IMR-90 (cell line): ENCODE measurements around the gene TMEM82. TPM values are rescaled to one million over a fixed set of nuclear protein-coding genes. Genes with fewer than 3 reads are reported as not detected.

Experiments used
- ATAC-seq: fragments of 200-7000 bp; cut with Tn5 transposase; 2 replicates; pipeline ENCODE4 v1.9.1; 2020; ENCODE audit warnings: low read depth, mild to moderate bottlenecking, moderate library complexity
- BruUV-seq: library from RNA; stranded (reverse); fragments of 400-500 nt; replicated peaks from 2 replicates; lab custom pipeline; 2021; lab: Mats Ljungman, UMichigan
- CTCF ChIA-PET: fragments of 300-600 bp; formaldehyde crosslinking; extraction: SDS; loops from one replicate; lab custom pipeline; 2021; ENCODE audit warnings: antibody characterized with exemption; lab: Yijun Ruan, JAX
- POLR2A ChIA-PET: fragments of 300-600 bp; sonication (Branson Sonifier 250); formaldehyde crosslinking; loops from one replicate; lab custom pipeline; 2022; ENCODE audit warnings: antibody characterized with exemption; ENCODE audit not compliant: unreplicated experiment; lab: Charles Lee
- DNase-seq: peaks from one replicate; pipeline ENCODE4 v3.0.0; 2013
- H2AFZ ChIP-seq: replicated peaks from 2 replicates; pipeline ENCODE3; 2013; ENCODE audit warnings: low read length, mild to moderate bottlenecking; ENCODE audit not compliant: poor library complexity
- H2AK5ac ChIP-seq: 2 replicates; pipeline ENCODE4 v1.6.1; 2013; ENCODE audit warnings: low read depth, low read length, inconsistent platforms
- H2AK9ac ChIP-seq: replicated peaks from 2 replicates; pipeline ENCODE3; 2013; ENCODE audit warnings: mild to moderate bottlenecking, low read depth, low read length, moderate library complexity; ENCODE audit not compliant: poor library complexity
- H2BK120ac ChIP-seq: 2 replicates; pipeline ENCODE4 v1.6.1; 2013; ENCODE audit warnings: low read depth, low read length, inconsistent platforms
- H2BK15ac ChIP-seq: 3 replicates; pipeline ENCODE4 v1.6.1; 2013; ENCODE audit warnings: low read depth, low read length, inconsistent platforms
- H2BK20ac ChIP-seq: 2 replicates; pipeline ENCODE4 v1.6.1; 2013; ENCODE audit warnings: low read depth, mild to moderate bottlenecking, inconsistent platforms, low read length, moderate library complexity
- H2BK5ac ChIP-seq: 2 replicates; pipeline ENCODE4 v1.6.1; 2013; ENCODE audit warnings: mild to moderate bottlenecking, low read depth, low read length, inconsistent platforms; ENCODE audit not compliant: poor library complexity, severe bottlenecking
- H3K14ac ChIP-seq: replicated peaks from 2 replicates; pipeline ENCODE4 v1.6.1; 2013; ENCODE audit warnings: low read depth, low read length, inconsistent platforms
- H3K18ac ChIP-seq: 2 replicates; pipeline ENCODE4 v1.6.1; 2013; ENCODE audit warnings: low read depth, low read length, control low read depth
- H3K23ac ChIP-seq: 2 replicates; pipeline ENCODE4 v1.6.1; 2013; ENCODE audit warnings: low read depth, low read length, inconsistent platforms
- H3K27ac ChIP-seq: 2 replicates; pipeline ENCODE4 v1.5.1; 2013; ENCODE audit warnings: mild to moderate bottlenecking, control low read depth, low read length; ENCODE audit not compliant: insufficient read depth
- H3K27me3 ChIP-seq: 2 replicates; pipeline ENCODE4 v1.6.1; 2013; ENCODE audit warnings: low read length; ENCODE audit not compliant: control insufficient read depth, insufficient read depth
- H3K36me3 ChIP-seq: 2 replicates; pipeline ENCODE4 v1.6.1; 2013; ENCODE audit warnings: low read length, mixed read lengths; ENCODE audit not compliant: control insufficient read depth, insufficient read depth
- H3K4ac ChIP-seq: 2 replicates; pipeline ENCODE4 v1.6.1; 2013; ENCODE audit warnings: low read depth, low read length, inconsistent platforms
- H3K4me1 ChIP-seq: 2 replicates; pipeline ENCODE4 v1.6.1; 2013; ENCODE audit warnings: low read length, mixed read lengths; ENCODE audit not compliant: control insufficient read depth, insufficient read depth
- H3K4me2 ChIP-seq: 2 replicates; pipeline ENCODE4 v1.6.1; 2013; ENCODE audit warnings: low read depth, mild to moderate bottlenecking, control low read depth, low read length, moderate library complexity
- H3K4me3 ChIP-seq: 2 replicates; pipeline ENCODE4 v1.5.1; 2013; ENCODE audit warnings: low read depth, mild to moderate bottlenecking, control low read depth, low read length, moderate library complexity; ENCODE audit not compliant: insufficient read depth
- H3K56ac ChIP-seq: 2 replicates; pipeline ENCODE4 v1.6.1; 2013; ENCODE audit warnings: low read length, inconsistent platforms; ENCODE audit not compliant: insufficient read depth; ENCODE audit errors: extremely low read depth
- H3K79me1 ChIP-seq, 2 experiments: 2 replicates each; pipeline ENCODE4 v1.6.1; 2013; ENCODE audit warnings: low read length in 2 of 2, inconsistent platforms in 1 of 2, low read depth in 1 of 2
- H3K9ac ChIP-seq: 2 replicates; pipeline ENCODE4 v1.6.1; 2013; ENCODE audit warnings: low read depth, low read length, control low read depth
- H3K9me1 ChIP-seq: 2 replicates; pipeline ENCODE4 v1.6.1; 2013; ENCODE audit warnings: low read length, inconsistent platforms; ENCODE audit not compliant: insufficient read depth
- H3K9me3 ChIP-seq: 2 replicates; pipeline ENCODE4 v1.6.1; 2013; ENCODE audit warnings: low read length; ENCODE audit not compliant: control insufficient read depth, insufficient read depth
- H4K20me1 ChIP-seq: 2 replicates; pipeline ENCODE4 v1.6.1; 2013; ENCODE audit warnings: low read length, inconsistent platforms; ENCODE audit not compliant: insufficient read depth
- H4K5ac ChIP-seq: 2 replicates; pipeline ENCODE4 v1.6.1; 2013; ENCODE audit warnings: mild to moderate bottlenecking, low read depth, low read length, control low read depth
- H4K8ac ChIP-seq, 2 experiments: 2 replicates each; pipeline ENCODE4 v1.6.1; 2013; ENCODE audit warnings: low read depth in 2 of 2, low read length in 2 of 2, control low read depth in 1 of 2, inconsistent platforms in 1 of 2
- H4K91ac ChIP-seq: 2 replicates; pipeline ENCODE4 v1.6.1; 2013; ENCODE audit warnings: low read depth, low read length, inconsistent platforms; ENCODE audit not compliant: insufficient read depth
- BHLHE40 ChIP-seq: fragments of 150-350 bp; IDR thresholded peaks from 2 replicates; pipeline ENCODE4 v1.6.1; 2016; ENCODE audit warnings: mild to moderate bottlenecking, low read depth, low read length
- CEBPB ChIP-seq: IDR thresholded peaks from 2 replicates; pipeline ENCODE4 v1.6.1; 2012; ENCODE audit warnings: low read depth, low read length, improper control_type of control experiment
- CHD1 ChIP-seq: IDR thresholded peaks from 2 replicates; pipeline ENCODE4 v1.6.1; 2012; ENCODE audit warnings: low read depth, low read length, improper control_type of control experiment
- ELK1 ChIP-seq: fragments of 150-350 bp; IDR thresholded peaks from 2 replicates; pipeline ENCODE4 v1.6.1; 2016; ENCODE audit warnings: low read depth, mild to moderate bottlenecking, low read length, moderate library complexity, borderline replicate concordance
- FOS ChIP-seq: fragments of 150-350 bp; IDR thresholded peaks from 2 replicates; pipeline ENCODE4 v1.6.1; 2016; ENCODE audit warnings: low read depth, low read length
- MAFK ChIP-seq: IDR thresholded peaks from 2 replicates; pipeline ENCODE4 v1.6.1; 2012; ENCODE audit warnings: low read depth, low read length, improper control_type of control experiment
- MAZ ChIP-seq: IDR thresholded peaks from 2 replicates; pipeline ENCODE4 v1.6.1; 2012; ENCODE audit warnings: low read depth, mild to moderate bottlenecking, low read length, improper control_type of control experiment, moderate library complexity, borderline replicate concordance
- MXI1 ChIP-seq: IDR thresholded peaks from 2 replicates; pipeline ENCODE4 v1.6.1; 2012; ENCODE audit warnings: low read depth, mild to moderate bottlenecking, low read length, moderate library complexity, borderline replicate concordance
- NFE2L2 ChIP-seq: fragments of 150-350 bp; IDR thresholded peaks from 2 replicates; pipeline ENCODE4 v1.6.1; 2016; ENCODE audit warnings: low read depth, mild to moderate bottlenecking, low read length
- POLR2A ChIP-seq: IDR thresholded peaks from 2 replicates; pipeline ENCODE4 v1.6.1; 2012; ENCODE audit warnings: mild to moderate bottlenecking, low read depth, low read length
- RAD21 ChIP-seq: IDR thresholded peaks from 2 replicates; pipeline ENCODE4 v1.6.1; 2012; ENCODE audit warnings: low read length, improper control_type of control experiment
- RCOR1 ChIP-seq: IDR thresholded peaks from 2 replicates; pipeline ENCODE4 v1.6.1; 2012; ENCODE audit warnings: mild to moderate bottlenecking, low read length, improper control_type of control experiment; ENCODE audit not compliant: insufficient replicate concordance
- SMC3 ChIP-seq: fragments of 150-350 bp; IDR thresholded peaks from 2 replicates; pipeline ENCODE4 v1.6.1; 2016; ENCODE audit warnings: low read depth, mild to moderate bottlenecking, antibody characterized with exemption, low read length, moderate library complexity
- USF2 ChIP-seq: fragments of 150-350 bp; IDR thresholded peaks from 2 replicates; pipeline ENCODE4 v1.6.1; 2017; ENCODE audit warnings: mild to moderate bottlenecking, antibody characterized with exemption, low read length, low read depth
- WGBS, 2 experiments: methylation state at CpG; one replicate each; pipeline versions ENCODE4 v1.1.5 to v1.1.7; 2013; ENCODE audit warnings: missing lambda C conversion rate in 2 of 2; ENCODE audit not compliant: insufficient read length in 1 of 2; ENCODE audit errors: extremely low coverage in 2 of 2; 5-methylcytosine and 5-hydroxymethylcytosine counted together
- dilution Hi-C: fragments of 300-500 bp; cut with HindIII; formaldehyde crosslinking; loops from one replicate; pipeline ENCODE4 v1.14.3; 2018; ENCODE audit warnings: low sequenced_read_pairs; ENCODE audit not compliant: unreplicated experiment
- in situ Hi-C: fragments of 300-500 bp; cut with MboI; formaldehyde crosslinking; loops from 3 replicates; pipeline ENCODE4 v1.14.3; 2019; ENCODE audit warnings: low sequenced_read_pairs, inconsistent platforms, mixed read lengths
- intact Hi-C: fragments of 100-400 bp; cut with micrococcal nuclease; formaldehyde crosslinking; loops from 2 replicates; pipeline ENCODE4 v1.10.0; 2022
- polyA plus RNA-seq, 3 experiments: library from polyadenylated mRNA; depleted of rRNA; stranded (reverse); fragments of >200 nt; gene quantifications; 2 replicates each; pipeline ENCODE4 v1.2.3, GENCODE V29; 2012; ENCODE audit warnings: low replicate concordance in 1 of 3
- total RNA-seq: library from RNA; depleted of rRNA; stranded (reverse); fragments of >200 nt; gene quantifications from 2 replicates; pipeline ENCODE4 v1.2.3, GENCODE V29; 2012
- TF ChIP-seq, protein P1 (sequence below): conservative IDR thresholded peaks from 2 replicates; pipeline ENCODE4 v1.5.1; 2012; ENCODE audit warnings: mild to moderate bottlenecking, low read depth, low read length, improper control_type of control experiment

Gene TMEM82
- total and polyA plus RNA-seq, 2 of the 4 experiments (the other 2 are of a cell fraction) = not detected

GRCh38 chr1:15736038-15736891 is 6.0 kb upstream of the TMEM82 start, which contains the start of gene SLC25A34:
Gene SLC25A34 (plus strand): TSS chr1:15736258. CDS start chr1:15736486, 228 bp downstream.
- H4K91ac ChIP-seq = no peak within 1 kb of the TSS
- no peak within 1 kb of the TSS for H2BK15ac ChIP-seq
- H3K9ac ChIP-seq = no peak within 1 kb of the TSS
- no peak within 1 kb of the TSS for H4K8ac ChIP-seq
- no peaks in the 10 kb centered on the region; the same call in 1 of the 2 replicates for H4K20me1 ChIP-seq
- ATAC-seq (no peak), DNase-seq (no peak)
- H2BK120ac ChIP-seq = no peak within 1 kb of the TSS
- no peak within 1 kb of the TSS for H3K23ac ChIP-seq
- H3K9me1 ChIP-seq = no peaks in the 10 kb centered on the region
- no TSS peak for BruUV-seq
- H3K27ac ChIP-seq = no peak within 1 kb of the TSS
- no peak within 1 kb of the TSS for H3K14ac ChIP-seq
- POLR2A ChIA-PET = no interaction called here
- no peak within 1 kb of the TSS for H3K4me2 ChIP-seq
- no peak within 1 kb of the TSS for H2AFZ ChIP-seq
- 87% methylated on average over 23 of the region's 35 CpGs; no CpG with 5 or more reads in 1 of the 2 experiments for WGBS, 2 experiments
- dilution Hi-C loops = no loop called here
- H2AK5ac ChIP-seq = no peak within 1 kb of the TSS
- CTCF ChIA-PET = no interaction called here
- no peak within 1 kb of the TSS for H3K56ac ChIP-seq
- no peak within 1 kb of the TSS for H2AK9ac ChIP-seq
- H3K4ac ChIP-seq = no peak within 1 kb of the TSS
- no peaks in the 10 kb centered on the region; a peak in 1 of 4 replicates for H3K79me1 ChIP-seq
- H3K18ac ChIP-seq = no peak within 1 kb of the TSS
- no peak within 1 kb of the TSS for H2BK5ac ChIP-seq
- peaks cover 39% of the 10 kb centered on the region for H3K36me3 ChIP-seq
- H3K4me3 ChIP-seq = no peak within 1 kb of the TSS
- H3K27me3 ChIP-seq = no peaks in the 10 kb centered on the region
- no peak within 1 kb of the TSS for H4K5ac ChIP-seq
- H3K4me1 ChIP-seq = no peaks in the 10 kb centered on the region
- intact Hi-C loops = no loop called here
- in situ Hi-C loops = no loop called here
- H2BK20ac ChIP-seq = no peak within 1 kb of the TSS
- no peaks in the 10 kb centered on the region for H3K9me3 ChIP-seq
- TF ChIP-seq CHD1 (no peak), MXI1 (no peak), RCOR1 (no peak), NFE2L2 (no peak), CEBPB (no peak), SMC3 (no peak), BHLHE40 (no peak), POLR2A (no peak), ELK1 (no peak), MAFK (no peak), USF2 (no peak), MAZ (no peak), RAD21 (no peak), FOS (no peak)
- TF ChIP-seq, protein P1, sequence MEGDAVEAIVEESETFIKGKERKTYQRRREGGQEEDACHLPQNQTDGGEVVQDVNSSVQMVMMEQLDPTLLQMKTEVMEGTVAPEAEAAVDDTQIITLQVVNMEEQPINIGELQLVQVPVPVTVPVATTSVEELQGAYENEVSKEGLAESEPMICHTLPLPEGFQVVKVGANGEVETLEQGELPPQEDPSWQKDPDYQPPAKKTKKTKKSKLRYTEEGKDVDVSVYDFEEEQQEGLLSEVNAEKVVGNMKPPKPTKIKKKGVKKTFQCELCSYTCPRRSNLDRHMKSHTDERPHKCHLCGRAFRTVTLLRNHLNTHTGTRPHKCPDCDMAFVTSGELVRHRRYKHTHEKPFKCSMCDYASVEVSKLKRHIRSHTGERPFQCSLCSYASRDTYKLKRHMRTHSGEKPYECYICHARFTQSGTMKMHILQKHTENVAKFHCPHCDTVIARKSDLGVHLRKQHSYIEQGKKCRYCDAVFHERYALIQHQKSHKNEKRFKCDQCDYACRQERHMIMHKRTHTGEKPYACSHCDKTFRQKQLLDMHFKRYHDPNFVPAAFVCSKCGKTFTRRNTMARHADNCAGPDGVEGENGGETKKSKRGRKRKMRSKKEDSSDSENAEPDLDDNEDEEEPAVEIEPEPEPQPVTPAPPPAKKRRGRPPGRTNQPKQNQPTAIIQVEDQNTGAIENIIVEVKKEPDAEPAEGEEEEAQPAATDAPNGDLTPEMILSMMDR = no peak
